ENCODE measurements around the gene CACNA2D2.

CACNA2D2 gene

DNA sequence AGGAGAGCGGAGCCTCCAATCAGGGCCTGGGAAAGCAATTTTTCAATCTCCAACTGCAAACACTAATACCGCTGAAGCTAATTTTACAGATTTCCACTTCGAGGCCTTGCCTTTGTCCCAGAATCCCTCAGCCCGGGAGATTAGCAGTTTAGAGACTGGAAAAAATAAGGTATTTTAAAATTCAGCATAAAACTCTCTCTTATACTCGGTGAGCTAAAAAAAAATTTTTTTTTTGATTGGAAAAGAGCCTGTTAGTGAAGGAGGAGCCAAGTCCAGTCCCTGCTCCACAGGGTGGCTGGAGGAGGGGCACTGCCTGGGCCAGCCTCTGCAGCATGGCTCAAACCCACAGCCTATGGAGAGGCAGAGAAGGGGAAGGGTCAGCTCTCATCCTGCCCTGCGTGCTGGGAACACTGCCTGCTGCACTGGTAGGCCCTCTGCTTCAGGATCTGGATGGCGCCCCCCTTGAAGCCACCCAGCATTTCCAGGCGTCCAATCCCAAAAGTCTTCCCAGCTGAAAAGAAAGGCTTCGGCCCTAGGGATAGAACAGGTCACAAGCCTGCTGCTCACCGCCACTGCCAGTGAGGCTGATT lies 48.9 kb downstream of the CACNA2D2 start:
- no peak for DNase-seq

DNA sequence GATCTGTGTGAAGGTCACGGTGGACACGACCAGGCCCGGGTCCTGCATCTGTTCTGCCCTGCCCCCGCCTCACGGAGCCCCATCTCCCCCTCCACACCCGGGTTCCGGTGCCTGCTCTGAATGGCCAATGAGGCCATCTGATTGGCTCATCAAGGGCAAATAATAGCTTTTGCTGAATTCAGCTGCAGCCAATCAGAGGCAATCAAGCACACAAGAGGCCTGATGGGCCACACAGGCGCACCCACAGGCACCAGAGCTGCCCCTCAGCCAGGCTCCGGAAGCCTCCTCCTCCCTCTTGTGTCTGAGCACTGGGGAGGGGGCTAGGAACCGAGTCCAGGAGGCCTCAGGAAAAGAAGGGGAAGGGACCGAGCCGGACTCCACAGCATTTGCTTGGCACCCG lies 49.5 kb downstream of the CACNA2D2 start:
- DNase-seq: no peak

DNA sequence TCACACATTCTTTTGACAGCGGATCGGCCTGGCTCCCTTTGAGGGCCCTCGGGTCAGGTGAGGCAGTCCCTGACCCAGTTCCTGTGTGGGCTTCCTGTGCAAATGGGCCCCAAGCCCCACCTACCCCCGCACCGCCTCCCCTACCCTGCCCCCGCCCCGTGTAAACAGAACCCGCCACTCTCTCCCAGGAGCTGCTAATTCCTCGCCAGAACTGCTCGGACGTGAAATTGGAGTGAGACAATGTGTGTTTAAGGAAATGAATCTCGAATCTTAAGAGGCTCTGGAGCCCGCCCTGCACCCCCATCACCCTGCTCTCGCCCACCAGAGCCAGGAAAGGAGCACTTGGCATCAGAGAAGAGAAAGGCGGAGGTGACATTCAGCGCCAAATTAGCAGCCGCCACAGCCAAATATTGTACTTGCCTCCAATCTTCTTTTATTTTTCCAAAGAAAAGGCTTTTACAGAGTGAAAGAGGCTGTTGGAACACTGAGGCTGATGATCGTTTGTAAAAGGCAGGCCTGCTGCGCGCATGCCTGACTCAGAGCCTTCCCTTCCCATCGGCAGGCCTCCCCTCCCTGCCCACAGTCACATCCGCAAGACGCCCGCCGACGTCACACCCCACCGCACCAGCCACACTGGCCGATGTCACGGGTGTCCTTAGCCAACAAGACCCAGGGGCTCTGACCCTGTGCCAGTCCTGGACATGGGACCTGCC lies 53.1 kb downstream of the CACNA2D2 start:
- peak; percentile 76 for DNase-seq

DNA sequence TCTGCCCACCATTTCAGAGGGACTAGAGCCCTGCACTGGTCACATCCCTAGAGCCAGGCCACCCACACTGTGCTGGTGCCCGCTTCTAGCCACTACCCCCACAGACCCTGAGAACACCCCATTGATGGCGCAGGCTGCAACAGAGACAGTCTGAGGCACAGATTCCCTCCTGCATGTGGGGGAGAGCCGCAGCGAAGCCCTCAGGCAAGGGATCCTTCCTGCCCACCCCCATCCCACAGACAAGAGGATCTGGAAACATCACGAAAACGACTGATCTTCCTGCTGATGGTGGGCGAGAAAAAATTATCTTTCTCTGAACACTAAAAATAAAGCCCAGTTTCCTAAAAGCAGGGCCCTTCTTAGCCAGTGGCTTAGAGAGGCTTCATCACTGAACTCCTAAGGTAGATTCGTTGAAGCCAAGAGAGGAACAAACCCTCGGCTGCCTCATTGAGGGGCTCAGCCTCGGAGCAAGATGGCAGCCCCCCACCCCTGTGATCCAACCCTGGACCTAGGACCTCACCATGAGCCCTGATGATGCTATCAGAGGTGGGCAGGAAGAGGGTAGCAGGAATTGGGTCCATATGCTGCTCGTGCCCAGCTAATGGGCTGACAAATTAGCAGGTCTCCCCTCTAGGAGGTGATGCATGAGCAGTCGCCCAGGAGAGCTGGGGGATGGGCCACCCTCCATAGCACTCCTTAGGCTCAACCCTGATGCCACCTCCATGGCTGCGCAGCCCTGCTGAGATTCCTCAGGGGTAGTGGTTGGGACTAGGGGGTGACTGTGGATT lies 54.5 kb downstream of the CACNA2D2 start:
- DNase-seq: no peak

DNA sequence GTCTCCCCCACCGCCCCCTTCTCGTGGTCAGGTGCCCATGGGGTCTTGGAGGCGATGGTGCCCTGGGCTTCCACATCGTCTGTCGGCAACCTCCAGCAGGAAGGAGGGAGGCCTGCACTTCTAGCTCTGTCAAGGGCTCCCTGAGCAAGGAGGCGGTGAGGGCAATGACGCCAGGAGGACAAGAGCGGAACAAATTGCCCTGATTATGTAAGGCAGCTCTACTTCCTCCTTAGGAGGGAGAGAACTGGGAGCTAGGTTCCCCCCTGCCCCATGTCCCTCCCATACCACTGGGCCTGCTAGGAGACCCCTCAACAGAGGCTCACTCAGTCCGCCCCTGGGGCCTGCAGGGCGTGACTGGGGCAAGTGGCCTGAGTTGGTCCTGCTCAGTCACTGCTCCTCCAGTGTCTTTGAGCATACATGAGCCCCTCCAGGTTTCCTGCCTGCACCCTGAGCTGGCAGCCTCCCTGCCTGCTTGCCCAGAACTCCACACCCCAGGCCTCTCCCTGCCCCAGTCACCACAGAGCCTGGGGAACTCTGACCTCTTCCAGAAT lies 56.1 kb downstream of the CACNA2D2 start:
- no peak for DNase-seq

DNA sequence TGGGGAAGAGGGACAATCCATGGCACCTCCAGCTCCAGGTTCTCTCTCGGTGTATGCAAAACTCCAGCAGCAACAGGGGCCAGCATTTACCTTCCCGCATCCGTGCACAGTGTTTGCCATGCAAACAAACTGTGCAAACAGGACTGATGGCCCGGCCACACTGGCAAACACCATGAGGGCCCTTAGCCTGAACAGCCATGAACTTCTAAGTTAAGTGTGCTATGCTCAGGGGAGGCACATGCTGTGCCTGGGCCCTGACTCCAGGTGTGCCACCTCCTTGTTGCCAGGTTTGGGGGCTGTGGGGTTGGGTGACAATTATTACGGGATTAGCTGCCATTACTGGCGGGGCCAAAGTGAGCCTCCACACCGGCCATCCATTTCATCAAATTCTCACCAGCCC lies 57.5 kb downstream of the CACNA2D2 start:
- DNase-seq: no peak

DNA sequence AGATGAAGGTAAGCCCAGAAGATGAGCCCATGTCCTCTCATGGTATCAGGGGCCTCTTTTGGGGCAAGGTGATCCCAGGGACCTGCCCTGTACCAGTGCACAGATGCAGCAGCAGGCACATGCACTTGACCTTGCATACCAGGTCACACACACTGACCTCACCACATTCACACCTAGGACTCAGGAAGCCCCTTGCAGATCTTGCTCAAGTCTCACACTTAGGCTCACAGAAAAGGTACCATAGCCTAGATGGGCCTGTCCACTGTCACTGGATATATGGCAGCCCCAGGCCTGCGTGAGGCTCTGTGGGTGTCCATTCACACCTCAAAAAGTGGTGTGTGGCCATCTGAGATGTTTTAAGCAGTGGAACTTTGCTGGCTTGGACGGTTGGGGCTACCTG lies 58.7 kb downstream of the CACNA2D2 start:
- DNase-seq: no peak

DNA sequence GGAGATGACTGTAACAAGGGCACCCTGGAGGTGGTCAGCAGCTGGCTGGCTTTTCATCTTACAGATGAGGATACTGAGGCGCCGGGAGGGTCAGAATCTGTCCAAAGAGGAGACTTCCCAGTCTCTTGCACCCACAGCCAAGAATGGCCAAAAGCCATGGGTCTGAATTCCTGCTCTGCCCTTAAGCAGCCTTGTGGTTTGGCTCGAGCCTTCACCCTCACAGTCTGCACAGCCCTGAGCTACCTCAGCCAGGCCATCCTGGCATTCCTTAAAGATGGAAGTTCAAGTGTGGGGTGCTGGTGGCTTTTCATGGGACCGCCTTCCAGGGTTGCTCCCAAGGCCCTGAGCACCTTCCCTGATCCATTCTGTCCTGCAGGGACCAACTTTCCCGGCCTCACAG lies 59.2 kb downstream of the CACNA2D2 start:
- no peak for DNase-seq

DNA sequence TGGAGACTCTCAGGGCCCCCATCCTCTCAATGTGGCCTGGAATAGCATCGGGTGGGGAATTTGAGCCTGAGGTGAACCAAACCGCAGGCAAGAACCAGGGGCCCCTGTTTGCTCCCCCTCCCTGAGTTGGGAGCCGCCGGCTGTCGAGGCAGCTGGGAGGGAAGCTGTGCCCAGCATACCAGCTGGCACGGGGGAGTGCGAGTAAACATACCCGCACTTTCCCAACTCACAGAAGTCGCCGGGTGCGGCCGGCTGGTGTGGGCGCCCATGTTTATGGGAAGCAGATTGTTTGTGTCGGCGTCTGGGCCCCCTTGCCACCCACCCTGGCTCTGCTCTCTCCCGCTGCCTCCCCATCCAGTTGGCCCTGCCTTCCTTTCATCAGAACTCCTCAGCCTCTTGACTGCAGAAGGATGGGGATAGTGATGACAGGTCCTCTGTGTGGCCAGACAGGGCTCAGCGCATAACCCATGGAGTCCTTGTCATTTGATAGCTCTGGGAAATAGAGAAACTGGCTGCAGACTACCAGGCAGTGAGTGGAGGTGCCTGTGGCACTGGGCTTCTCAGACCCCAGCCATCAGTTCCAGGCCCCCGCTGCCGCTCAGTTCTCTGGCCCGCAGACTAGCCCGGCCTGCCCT lies 60.4 kb downstream of the CACNA2D2 start:
- no peak for DNase-seq

DNA sequence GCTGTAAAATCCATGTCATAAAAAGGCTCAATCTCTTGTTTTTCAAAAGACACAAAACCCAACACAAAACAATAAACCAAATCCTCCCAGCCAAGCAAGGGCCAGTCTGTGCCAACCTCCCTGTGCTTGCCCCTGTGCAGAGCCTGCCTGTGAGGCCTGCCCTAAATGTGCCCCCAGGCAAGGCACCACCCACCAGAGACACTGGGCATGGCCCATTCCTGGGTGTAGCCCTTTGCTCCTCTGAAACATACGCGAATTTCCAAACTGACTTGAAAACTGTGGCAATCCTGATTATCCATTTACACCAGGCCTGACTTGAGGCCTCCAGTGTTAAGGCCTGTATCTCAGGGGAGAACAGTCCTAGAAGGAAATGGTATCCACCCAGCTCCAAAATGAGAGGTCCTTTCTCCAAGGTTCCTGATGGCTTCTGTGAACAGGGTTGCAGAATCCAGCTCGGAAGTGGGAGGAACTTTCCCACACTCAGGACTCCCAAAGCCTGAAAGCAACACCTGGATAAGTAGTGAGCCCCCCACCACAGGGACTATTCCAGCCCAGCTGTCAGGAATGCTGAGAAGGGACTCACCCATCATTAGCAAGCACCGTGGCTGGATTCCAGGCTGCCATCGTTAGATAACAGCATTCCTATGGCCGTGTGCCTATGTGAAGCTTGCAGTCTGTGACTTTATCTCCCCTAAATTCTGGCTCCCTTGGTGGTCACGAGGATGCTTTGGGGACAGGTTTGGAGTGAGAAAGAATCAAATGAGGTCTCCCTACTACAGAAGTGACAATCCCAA lies 61.8 kb downstream of the CACNA2D2 start:
- no peak for DNase-seq

DNA sequence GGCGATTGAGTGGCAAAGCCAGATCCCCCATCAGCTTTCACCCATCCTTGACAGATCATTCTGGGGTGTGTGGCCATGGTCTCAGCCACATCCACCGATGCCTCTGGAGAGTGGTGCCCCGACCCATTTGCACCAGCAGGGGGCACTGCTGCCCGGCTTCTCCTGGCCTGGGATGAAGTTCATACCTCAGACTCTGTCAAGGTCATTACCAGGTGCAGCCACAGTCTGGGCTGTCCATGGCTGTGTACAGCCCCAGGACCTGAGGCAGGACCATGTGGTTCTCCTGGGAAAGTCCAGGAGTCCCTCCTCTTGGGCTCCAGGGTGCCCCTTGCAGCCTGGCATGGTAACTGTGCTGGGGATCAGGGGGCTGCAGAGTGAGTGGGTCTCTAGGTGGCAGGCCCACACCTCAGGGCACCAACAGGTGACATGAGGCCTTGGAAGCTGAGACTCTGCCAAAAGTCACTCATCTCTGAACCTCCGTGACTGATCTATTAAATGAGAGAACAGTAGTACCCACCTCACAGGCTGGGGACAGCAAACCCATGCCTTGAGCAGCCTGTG lies 67.2 kb downstream of the CACNA2D2 start:
- peak; percentile 74 for DNase-seq

DNA sequence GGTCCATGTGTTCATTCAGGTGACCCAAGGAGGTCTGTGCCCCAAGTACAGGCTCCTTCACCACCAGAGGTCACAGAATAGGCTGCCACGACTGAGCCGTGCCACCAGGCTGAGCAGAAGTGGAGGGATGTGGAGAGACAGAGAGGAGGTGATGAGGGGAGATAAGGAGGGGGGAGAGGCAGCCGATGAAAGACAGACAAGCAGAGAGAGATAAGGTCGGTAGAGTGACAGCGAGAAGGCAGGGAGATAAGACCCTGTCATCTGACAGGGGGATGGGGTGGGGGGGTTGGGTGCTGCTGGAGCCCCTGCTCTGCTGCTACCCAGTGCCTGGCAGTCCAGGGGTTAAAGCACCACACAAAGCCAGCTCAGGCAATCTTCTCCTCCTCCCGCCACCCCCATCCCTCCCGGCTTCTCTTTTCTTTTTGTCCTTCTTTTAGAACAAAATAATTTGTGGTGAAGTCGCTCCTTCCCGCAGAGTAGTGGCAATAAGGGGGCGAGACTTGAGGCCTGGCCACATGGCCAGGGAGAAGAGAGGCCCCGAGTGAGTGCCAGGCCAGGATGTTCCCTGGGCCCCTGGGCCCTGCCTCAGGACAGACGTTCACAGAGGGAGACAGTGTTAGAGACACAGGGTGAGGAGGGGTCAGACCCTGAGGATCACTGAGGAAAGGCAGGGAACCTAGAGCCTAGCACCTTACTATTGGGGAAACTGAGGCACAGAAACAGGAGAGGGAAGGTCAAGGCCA lies 67.9 kb downstream of the CACNA2D2 start:
- DNase-seq: no peak

DNA sequence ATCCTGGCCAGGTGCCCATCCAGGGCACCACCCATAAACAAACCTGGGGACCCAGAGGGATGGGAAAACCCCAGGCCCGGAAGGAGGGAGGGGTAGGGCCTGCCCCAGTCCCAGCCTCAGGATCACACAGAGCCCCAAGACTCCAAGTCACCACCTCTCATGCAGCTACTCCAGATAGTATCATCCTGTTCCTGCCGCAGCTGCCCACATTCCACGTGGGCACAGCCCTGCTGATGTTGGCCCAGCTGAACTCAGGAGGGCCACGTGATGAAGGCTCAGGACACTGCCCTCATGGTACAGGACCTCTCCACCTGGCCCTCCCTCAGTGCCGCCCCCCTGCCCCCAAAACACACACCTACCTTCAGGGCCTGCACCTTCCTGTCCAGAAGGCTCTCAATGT lies 69.5 kb downstream of the CACNA2D2 start:
- no peak for DNase-seq

DNA sequence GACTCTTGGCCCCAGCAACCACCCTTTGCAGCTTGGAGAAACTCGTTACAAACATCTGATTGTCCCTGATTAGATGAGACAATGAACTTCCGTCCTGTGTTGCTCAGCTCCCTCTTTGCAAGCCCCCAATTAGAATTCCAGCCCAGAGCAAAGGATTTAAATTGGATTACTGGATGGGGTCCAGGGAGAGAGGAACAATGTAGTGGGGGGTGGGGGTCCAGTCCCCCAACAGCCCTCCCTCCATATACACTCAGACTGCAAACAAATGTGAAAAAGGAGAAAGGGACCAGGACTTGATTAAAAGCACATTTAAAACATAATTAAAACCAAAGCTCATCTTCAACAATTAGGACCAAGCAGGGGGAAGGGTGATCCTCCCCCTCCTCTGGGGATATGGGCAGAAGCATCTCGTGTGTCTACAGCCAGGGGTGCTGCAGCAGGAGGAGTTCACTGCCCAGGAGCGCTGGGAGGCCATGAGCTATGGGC lies 72.4 kb downstream of the CACNA2D2 start:
- no peak for DNase-seq

DNA sequence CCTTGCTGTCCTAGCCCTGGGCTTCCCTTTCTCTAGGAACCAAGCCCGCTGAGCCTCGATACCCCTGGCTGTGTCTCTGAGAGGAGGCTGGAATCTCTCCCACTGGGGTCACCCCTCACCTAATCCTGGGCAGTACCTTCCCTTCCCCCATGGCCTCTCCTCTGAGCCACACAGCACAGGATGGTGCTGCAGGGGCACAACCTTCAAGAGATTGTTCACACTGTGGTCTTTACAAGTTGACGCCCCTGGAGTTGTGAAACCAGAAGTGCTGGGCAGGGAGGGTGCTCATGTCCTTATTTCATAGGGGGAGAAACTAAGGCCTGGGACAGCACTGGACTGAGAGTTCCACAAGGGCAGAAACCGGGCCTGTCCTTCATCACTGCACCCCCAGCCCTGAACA lies 73.2 kb downstream of the CACNA2D2 start:
- no peak for DNase-seq

DNA sequence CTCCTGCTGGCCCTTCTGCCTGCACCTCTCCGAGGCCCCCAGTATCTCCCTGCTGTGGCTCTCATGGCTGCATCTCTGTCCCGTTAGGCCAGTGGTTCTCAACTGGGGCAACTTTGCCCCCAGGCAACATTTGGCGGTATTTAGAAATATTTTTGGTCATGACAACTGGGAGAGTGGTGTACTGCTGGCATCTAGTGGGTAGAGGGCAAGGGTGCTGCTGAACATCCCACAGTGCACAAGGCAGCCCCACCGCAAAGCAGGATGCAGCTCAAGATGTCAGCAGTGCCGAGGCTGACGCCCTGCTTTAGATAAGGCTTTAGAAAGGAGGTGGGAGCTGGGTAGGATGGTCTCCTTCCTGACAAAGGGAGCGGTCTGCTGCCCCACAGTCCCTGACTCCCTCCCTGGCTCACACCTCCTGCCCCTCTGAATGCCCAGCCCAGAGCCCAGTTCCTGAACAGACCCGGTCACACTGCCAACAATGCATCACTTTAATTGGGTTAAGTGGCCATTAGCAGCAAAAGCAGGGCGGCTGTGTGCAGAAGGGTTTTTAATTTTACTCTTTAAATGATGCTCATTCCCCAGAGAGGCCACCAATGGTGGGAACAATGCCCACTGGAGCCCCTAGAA lies 75.3 kb downstream of the CACNA2D2 start:
- no peak for DNase-seq

DNA sequence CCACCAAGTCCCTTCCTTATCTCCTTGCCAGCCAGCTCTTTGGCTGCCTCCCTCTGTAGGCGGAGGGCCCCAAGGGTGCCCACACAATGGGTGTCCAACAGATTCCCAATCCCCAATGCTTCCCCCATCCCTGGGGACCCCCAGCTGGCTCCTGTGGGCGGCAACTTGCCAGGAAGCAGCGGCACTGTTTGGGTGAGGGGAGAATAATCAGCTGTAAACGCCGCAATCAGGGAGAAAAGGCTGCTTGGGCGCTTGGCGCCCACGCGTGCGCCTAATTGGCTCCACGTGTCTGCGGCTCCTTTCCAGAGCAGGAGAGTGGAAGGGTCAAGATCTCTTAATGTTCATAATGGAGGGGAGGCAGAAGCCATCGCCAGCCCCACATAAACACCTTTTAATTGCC lies 76.2 kb downstream of the CACNA2D2 start:
- DNase-seq: no peak

DNA sequence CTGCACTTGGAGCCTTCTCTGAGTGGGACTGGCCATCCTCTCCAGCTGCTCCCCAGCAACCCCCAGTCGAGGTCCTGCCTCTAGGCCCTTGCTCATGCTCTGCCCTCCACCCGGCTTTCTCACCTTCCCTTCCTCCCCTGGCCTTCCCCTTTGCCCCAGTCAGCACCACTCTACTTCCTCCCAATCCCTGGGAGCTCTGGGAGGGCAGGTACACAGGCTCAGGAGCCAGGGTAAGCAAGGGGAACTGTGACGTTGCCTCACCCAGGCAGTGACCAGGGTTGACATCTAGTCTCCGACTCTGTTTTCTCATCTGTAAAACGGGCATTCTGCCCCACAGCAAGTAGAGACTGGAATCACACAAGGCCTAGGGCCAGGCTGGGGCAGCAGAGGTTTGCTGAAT lies 77.5 kb downstream of the CACNA2D2 start:
- no peak for DNase-seq

DNA sequence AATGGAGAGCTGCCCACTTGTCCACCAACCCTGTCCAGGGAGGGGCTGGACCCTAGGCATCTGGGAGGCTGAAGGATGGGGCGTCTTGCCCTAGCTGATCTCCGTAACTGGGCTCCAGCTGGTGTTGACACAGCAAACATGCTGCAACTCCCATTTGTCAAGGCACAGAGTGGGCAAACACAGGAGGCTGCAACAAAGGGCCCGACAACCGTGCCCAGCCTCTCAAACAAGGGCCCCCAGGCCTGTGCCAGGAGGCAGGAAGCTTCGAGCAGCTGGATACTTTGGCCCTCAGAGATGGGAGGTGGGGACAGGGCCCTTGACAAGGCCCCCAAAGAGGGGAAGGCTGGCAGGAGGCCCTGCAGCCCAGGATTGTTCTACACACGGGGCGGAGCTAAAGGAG lies 79.9 kb downstream of the CACNA2D2 start:
- DNase-seq: no peak

DNA sequence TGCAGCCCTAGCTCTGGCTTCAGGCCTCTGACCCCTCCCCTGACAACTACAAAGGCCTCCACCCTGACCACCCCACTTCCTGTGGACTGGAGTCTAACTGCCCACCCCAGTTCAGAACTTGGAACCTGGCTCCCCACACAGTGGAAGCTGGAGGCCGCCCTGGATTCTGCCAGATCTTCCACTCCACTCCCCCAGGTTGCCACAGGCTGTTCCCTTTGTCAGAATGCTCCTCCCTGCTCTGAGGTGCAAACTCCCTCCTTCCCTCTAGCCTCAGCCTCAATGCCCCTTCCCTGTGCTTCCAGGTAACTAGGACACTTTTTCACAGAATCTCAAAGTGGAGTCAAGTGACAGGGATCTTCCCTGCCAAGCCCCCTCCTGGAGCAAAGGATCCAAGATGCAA lies 81.3 kb downstream of the CACNA2D2 start:
- DNase-seq: no peak
